DMS153 treated with DMSO at 0.1 percent for 48 hours (cell line): Measurements from ENCODE around the gene S100A2.
"Not testable (repeated sequence)": the region's sequence is repeated elsewhere in the genome, so short reads cannot be mapped to it uniquely, and the experiment has no call there.

Experiments used
- DNase-seq: peaks from one replicate; lab custom pipeline; 2025; ENCODE audit not compliant: unreplicated experiment; lab: John Stamatoyannopoulos, UW

S100A2 gene

DNA sequence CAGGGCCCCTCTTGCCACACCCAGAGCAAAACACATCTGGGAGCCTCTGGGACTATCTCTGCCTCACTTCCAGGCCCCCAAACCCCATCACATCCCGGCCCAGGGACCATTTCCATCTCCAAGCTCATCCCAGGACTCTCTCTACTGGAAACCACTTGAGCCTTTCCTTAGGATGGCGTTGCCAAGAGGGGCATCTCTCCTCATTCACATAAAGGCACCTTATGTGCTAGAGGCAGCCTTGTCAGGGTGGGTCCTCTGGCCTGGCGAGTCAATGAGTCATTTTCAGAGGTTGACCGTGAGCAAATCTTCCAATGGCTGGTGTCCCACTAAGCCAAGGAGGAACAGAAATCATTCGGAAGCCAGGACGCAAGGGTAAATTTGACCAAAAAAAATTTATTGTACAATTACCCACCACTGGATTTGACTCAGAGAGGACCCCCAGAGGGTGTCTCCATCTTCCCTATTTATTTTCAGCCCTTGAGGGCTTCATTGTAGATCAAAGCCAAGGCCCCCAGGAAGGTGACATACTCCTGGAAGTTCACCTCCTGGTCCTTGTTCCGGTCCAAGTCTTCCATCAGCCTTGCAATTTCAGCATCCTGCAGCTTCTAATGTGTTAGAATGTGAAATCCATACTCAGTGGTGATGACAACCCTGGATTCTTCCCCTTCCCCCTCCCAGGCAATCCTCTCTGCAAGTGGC lies 31.3 kb downstream of the S100A2 start:
- DNase-seq: no peak

DNA sequence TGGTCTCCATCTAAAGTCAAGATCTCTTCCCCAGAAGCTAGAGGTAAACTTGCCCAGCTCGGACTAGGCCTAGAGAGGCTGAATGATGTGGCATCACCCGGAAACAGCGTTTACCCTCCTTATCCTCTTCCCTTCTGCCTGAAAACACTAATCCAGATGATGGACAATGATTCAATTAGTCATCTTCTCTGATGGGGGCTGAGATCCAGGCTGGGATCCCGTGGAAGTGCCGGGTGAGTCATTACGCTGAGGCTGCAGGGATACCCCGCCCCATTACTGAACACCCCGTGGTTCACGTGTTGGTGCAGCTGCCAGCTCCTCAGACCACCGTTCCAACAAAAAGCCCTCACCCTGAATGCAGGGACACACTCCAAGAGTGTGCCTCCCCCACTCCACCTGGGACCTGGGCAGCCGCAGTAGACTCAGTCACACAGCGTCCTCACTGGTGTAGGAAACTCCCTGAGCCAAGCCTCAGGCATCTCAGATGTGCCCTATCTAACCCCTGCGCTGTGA lies 31.9 kb downstream of the S100A2 start:
- DNase-seq: peak; percentile 66

DNA sequence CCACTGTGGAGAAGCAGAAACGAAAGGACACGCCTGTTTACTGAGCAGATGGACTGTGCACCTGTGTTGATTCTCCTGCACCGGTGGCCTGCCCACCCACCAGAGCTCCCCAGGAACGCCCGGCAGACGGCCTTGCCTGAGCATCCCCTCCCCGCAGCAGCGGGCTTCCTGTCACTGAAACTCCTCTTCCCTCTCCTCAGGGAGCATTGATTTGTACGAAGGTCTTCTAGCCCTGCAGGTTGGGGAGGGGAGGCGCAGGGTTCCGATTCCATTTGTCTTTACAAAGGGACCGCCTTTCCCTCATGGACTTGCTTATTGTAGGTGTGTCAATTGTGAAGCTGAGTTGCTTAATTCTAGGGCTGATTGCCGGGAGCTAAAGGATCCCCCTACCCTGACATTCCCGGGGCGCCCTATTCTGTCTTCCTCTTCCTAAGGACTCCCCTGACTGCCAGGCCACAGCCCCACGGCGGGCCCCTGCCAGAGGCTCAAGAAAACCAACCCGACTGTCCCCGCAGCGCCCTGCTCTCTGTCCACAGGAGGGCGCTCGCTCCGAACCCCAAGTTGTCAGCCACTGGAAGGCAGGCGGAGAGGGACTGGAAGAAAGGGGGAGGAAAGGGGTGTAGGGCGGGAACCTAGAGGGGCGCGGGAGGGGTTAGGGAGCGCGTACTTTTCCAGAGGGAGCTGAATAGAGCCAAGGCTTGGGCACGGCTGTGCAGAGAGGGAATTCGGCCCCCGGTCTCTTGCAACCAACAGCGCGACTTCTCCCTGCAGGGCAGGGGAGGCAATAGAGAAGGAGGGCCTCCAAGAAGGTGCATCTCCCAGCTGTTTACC lies 32.7 kb downstream of the S100A2 start:
- DNase-seq: peak; percentile 94

DNA sequence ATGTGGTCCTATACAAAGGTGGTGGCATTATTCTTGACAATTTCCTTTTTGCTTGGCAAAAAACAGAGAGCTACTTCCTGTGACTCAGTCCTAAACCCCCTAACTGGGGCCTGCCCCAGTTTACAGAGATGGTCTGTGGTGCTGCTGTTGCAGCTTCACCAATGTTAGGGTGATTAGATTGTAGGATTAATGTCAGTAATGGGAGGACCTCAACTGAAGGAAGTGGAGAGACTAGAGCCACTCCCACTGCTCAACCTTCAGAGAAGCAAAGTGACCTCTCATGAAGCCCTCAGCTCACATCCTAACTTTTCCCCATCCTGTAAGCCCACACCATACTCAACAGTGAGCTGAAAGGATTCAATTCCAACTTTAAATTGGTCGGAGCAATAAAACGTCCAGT lies 33.5 kb downstream of the S100A2 start:
- DNase-seq: peak; percentile 48

DNA sequence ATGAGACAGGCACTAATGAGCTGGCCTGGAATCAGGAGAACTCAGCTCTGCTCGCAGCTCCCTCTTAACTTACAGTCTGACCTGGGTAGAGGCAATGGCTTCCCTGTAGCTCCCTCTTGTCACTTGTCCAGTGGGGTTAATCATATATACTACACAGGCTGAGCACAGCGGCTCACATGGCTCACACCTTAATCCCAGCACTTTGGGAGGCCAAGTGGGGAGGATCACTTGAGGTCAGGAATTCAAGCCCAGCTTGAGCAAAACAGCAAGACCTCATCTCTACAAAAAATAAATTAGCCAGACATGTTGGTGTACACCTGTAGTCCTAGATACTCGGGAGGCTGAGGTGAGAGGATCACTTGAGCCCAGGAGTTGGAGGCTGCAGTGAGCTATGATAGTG lies 34.0 kb downstream of the S100A2 start:
- no peak for DNase-seq

DNA sequence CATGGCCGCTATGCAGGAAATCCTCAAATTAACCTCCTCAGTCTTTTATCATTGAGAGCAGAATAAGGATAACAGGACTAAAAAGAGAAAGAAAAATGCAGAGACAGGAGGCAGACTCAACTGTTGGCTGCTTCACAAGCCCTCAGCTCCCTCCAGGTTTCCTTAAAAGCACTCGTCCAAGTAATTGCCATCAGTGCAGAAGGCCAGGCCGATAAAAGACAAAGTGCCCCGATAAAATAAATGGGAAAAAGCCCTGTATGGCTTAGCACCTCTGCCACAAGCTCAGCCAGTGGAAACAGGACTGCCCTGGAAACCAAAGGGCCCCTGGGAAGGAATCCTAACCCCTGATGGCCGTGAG lies 38.0 kb downstream of the S100A2 start:
- DNase-seq: no peak

DNA sequence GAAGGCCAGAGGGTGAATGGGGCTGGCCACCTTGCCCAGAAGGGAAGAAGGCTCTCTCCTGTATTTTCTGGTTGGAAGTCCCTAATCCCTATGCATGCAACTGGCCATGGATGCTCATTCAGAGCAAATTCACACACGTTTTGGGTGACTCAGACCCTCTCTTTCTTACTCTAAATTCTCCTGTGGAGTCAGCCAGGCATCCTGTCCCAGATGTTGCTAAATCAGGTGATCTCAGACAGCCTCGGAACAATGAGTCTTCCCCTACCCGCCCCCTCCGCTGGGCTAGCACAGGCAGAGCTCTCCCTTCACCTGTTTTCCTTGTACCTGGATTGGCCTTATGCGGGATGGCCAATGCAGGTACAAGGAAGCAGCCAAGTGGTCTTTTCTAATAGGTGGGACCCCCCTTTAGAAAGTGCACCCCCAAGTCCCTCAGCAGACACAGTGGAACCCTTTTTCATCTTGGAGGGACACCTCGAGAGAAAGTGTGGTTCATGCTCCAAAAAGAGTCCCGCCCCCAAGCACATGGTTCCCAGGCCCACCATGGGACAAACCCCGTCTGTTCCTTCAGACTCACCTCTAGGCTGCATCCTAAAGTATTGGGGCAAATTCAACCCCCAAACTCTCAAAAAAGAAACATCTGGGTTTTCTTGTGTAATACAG lies 38.5 kb downstream of the S100A2 start:
- DNase-seq: peak; percentile 39

DNA sequence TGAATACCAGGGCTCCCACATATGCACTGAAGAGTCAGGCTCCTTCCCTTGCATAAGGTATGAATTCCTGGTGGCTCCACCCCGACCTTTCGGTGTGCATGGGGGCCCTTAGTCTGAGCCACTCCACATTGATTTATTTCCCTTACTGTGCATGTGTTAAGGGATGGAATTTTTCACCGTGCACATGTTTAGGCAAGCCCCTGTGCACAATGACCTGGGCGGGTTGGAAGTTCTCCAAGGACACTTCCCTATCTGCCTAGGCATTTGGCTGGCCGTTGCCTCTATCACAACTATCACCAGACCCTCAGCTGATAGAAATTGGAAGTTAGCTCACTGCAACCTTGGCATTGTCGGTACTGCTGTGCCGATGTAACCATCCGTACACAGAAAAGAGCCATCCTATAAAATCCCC lies 39.5 kb downstream of the S100A2 start:
- peak; percentile 93 for DNase-seq

DNA sequence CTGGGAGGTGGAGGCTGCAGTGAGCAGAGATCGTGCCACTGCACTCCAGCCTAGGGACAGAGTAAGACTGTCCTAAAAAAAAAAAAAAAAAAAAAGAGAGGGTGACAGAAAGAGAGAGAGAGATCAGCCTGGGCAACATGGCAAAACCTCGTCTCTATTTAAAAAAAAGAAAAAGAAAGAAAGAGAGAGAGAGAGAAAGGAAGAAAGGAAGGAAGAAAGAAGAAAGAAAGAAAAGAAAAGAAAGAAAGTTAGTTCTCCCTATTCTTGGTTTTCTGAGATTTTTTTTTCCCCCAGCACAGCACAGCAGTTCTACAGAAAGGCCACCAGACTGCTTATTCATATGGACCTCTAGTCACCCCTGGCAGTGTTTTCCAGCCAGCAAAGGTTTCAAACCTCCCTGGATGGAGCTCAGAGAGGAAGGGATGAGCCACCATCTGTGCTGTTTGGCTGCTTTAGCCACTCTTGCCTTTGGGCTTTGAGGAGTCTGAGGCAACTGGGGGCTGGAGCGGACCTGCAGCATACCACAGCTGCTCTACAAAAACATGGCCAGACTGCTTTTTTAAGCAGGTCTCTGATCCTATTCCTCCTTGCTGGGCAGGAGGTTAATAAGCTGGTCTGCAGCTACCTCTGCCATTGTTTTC lies 40.4 kb downstream of the S100A2 start:
- DNase-seq: no peak

DNA sequence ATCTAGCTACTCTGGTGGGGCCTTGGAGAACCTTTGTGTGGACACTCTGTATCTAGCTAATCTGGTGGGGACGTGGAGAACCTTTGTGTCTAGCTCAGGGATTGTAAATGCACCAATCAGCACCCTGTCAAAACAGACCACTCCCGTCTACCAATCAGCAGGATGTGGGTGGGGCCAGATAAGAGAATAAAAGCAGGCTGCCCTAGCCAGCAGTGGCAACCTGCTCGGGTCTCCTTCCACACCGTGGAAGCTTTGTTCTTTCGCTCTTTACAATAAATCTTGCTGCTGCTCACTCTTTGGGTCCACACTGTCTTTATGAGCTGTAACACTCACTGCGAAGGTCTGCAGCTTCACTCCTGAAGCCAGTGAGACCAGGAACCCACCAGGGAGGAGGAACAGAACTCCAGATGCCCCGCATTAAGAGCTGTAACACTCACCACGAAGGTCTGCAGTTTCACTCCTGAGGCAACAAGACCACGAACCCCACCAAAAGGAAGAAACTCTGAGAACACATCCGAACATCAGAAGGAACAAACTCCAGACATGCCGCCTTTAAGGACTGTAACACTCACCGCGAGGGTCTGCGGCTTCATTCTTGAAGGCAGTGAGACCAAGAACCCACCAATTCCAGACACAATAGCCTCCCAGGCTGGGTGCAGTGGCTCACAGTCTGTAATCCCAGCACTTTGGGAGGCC lies 43.1 kb downstream of the S100A2 start:
- DNase-seq: not testable (repeated sequence)

DNA sequence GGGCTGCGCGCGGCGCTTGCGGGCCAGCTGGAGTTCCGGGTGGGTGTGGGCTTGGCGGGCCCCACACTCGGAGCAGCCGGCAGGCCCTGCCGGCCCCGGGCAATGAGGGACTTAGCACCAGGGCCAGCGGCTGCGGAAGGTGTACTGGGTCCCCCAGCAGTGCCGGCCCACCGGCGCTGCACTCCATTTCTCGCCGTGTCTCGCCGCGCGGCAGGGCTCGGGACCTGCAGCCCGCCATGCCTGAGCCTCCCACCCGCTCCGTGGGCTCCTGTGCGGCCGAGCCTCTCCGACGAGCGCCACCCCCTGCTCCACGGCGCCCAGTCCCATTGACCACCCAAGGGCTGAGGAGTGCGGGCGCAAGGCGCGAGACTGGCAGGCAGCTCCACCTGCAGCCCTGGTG lies 43.8 kb downstream of the S100A2 start:
- not testable (repeated sequence) for DNase-seq

DNA sequence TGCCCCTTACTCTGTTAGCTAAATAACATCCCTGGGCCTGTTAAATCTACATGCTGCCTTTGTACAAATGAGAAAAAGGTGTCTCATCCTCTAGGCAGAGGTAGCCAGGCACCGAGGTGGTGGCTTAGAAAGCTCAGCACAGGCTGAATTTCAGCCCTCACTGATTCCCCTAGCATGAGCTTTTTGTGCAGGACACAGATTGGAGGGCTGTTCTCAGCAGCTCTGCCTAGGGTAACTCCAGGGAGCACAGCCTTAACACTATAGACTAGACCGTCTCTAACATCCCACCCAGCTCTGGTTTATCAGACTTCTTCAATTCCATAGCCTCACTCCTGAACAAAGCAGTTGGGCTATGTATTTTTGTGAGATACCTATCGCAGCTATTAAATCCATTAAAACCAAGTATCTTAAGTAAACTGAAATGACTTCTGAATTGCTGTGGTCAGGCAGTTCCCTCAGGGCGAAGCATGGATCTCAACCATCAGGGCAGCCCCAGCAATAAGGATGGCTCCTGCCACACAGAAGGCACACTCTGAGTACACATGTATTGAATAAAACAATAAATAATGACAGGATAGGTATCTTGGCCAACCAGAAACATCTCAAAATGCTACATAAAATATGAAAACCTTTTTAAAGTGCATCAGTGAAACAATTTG lies 44.7 kb downstream of the S100A2 start:
- no peak for DNase-seq

DNA sequence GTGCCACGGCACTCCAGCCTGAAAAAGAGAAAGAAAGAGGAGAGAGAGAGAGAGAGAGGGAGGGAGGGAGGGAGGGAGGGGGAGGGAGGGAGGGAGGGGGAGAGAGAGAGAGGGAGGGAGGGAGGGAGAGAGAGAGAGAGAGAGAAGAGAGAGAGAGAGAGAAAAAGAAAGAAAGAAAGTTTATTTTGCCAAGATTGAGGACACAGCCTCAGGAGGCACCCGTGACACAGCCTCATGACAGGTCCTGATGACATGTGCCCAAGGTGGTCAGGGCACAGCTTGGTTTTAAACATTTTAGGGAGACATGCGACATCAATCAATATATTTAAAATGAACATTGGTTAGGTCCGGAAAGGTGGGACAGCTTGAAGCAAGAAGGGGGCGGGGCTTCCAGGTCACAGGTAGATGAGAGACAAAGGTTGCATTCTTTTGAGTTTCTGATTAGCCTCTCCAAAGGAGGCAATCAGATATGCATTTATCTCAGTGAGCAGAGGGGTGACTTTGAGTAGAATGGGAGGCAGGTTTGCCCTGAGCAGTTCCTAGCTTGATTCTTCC lies 45.4 kb downstream of the S100A2 start:
- not testable (repeated sequence) for DNase-seq

DNA sequence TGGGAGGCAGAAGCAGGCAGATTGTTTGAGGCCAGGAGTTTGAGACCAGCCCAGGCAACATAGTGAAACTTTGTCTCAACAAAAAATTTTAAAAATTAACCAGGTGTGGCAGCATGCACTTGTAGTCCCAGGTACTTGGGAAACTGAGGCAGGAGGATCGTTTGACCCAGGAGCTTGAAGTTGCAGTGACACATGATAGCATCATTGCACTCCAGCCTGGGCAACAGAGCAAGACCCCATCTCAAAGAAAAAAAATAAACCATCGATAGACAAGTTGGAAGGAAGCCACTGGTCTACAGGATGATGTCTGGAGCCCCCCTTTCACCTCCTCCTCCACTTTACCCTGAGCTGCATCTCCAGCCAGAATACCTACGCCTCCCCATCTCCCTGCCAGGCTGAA lies 46.4 kb downstream of the S100A2 start:
- no peak for DNase-seq

DNA sequence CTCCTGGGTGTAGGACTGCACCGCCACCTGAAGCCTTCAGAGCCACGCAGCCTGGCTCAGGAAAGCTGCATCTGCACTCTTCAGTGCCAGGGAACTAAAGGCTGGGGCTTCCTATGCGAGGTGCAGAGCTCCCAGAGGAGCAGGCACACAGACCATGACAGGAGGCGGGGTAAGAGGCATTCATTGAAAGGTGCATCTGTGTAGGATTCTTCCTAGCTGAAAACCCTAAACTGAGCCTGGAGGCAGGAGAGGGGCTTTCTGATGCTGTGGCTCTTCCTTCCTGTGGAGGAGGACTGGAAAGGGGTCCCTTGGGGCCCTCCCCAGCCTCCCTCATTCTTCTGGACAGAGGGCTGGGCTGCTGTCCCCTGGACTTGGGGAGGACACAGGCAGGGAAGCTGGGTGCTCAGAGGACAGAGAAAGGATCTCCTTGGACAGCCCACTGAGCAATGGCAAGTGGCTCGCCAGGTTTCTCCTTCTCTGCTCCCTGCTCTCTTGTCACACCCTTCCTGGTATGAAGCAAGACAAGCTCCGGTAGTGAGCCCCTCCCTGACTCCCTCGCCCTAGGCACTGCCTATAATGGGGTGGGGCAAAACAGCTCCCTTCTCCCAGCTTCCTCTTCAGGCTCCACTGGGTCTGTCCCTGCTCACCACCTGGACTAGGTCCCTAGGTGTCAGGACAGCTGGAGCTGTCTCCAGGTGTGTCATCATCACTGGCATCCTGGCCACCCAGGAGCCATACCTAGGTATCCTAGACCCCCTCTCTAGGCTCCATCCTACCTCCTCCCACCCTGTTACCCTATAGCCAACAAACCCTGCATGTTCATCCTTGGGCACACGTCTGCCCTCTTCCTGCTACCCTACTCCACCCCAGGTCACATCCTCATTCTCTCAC lies 49.9 kb downstream of the S100A2 start:
- peak; percentile 80 for DNase-seq

DNA sequence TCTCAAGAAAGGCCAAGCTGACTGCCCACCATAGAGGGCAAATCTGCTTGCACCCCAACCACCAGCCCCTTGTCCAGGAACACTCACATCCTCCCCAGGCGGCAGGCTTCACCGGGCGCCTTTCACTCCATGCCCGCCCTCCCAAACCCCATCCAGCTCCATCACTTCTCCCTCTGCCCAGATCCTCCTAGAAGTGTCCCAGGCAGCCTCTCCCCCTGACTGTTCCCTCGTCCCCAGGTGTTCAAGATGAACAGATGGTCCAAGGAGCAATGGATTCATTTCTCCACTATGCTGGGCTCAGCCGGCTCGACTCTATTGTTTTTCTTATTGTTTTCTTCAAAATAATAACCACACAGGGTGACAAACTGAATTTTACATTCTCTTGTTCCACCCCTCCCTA lies 52.0 kb downstream of the S100A2 start:
- DNase-seq: no peak

DNA sequence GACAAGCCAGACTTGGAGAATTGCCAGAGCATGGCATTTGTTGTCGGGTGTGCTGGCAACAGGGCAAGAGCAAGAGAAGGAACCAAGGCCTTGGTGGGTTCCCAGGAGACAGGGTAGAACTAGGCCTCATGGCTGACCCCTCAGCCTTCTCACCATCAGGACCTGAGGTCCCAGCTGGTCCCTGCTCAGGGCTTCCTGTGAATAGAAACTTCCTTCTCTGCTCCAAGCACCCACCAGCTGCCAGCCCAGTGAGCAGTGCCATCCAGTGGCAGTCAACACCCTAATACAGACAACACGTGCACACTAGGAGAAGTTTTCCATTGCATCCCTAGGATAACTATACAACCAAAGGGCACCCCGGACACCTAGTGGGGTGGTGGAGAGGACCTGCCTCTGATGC lies 52.6 kb downstream of the S100A2 start:
- DNase-seq: no peak
